Measurements from ENCODE around the gene PARD3.

PARD3 gene

DNA sequence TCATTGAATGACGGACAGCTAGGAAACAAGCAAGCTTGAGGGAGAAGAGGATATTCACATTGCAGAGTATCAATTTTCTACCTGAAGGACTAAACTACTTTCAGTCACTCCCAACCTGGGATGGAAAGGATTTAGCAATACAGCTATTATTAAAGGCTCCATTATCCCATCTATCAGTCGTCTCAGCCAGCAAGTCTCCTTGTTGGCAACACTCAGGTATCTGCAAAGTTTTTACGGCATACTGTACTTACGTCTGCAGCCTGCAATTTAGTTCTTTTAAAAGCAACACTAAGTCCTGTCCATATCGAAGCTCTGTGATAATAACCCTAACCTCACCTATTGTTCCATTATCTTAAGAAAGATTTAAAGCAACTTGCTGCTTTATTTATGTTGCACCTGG lies 689.4 kb downstream of the PARD3 start:
- no peak for DNase-seq (ENCODE audit: low spot score)

DNA sequence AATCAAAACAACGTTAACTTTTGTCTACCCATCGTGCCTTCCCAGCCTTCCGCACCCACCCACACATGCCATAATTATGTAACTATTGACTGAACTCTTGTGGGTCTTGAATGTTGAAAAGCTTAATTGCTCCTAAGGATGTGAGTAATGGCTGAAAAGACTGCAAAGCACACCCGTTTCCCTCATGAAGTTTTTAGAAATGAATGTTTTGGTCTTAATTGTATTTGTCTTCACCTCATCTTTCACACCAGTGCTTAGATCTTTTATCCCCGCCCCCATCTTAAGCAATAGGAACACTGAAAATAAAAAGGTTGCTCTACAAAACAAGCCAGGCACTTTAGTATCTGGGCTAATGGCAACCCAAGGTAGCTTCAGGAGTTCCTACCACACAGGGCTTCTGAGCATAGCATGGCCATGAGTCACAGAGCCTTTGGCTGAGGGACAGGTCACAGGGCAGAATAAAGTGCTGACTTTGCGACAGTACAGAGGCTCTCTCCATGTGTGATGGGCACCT lies 690.5 kb downstream of the PARD3 start:
- peak; percentile 45 for DNase-seq (ENCODE audit: low spot score)

GRCh38 chr10:34121781-34122622 lies 693.1 kb downstream of the PARD3 start:
- peak; percentile 19 for DNase-seq (ENCODE audit: low spot score)

GRCh38 chr10:34121125-34121753 lies 693.9 kb downstream of the PARD3 start:
- DNase-seq (ENCODE audit: low spot score), result no peak

GRCh38 chr10:34119456-34119855 lies 695.6 kb downstream of the PARD3 start:
- no peak for DNase-seq (ENCODE audit: low spot score)

GRCh38 chr10:34116681-34117271 lies 698.3 kb downstream of the PARD3 start:
- DNase-seq (ENCODE audit: low spot score), result no peak

- DNase-seq (ENCODE audit: low spot score), result no peak
Observed at GRCh38 chr10:34116220-34116641, 698.9 kb downstream of the PARD3 start.

DNA sequence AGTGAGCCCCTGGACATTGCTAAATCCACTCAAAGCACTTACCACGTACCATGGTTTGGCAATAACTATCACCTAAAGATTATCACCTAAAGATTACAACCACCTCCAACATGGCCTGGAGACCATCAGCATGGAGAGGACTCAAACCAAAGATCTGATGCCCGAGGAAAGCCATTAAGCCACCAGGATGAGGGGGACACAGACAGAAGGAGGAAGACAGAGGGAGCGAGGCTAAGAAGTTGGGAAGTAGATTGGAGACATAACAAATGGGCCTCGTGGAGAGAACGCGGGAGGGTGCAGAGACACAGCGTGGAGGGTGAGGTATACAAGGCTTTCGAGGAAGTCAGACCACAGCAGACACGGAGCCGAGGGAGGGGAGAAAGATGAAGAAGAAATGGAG lies 700.2 kb downstream of the PARD3 start:
- DNase-seq (ENCODE audit: low spot score), result no peak

DNA sequence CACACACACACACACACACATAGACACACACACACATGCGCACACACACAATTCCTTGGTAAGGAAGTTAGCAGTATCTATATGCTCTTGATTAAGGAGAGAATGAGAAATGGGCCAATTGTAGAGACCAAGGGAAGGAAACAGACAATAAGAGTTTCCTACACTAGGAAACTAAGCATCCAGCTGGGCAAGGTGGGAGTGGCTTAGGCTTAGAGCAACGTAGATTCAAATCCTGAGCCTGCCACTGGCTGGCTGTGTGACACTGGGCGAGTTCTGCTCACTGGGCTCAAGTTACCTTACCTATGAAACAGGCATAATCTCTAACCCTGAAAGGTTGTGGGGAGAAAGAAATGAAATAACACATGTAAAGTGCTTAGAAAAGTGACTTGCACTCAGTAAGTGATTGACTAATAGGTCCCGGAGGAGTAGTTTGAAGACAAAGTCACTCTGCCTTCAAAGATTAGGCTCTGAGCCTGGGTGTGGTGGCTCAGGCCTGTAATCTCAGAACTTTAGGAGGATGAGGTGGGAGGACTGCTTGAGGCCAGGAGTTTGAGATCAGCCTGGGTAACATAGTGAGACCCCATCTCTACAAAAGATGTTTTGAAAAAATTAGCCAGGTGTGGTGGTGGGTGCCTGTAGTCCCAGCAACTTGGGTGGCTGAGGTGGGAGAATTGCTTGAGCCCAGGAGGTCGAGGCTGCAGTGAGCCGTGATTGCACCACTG lies 701.4 kb downstream of the PARD3 start:
- DNase-seq (ENCODE audit: low spot score), result no peak

DNA sequence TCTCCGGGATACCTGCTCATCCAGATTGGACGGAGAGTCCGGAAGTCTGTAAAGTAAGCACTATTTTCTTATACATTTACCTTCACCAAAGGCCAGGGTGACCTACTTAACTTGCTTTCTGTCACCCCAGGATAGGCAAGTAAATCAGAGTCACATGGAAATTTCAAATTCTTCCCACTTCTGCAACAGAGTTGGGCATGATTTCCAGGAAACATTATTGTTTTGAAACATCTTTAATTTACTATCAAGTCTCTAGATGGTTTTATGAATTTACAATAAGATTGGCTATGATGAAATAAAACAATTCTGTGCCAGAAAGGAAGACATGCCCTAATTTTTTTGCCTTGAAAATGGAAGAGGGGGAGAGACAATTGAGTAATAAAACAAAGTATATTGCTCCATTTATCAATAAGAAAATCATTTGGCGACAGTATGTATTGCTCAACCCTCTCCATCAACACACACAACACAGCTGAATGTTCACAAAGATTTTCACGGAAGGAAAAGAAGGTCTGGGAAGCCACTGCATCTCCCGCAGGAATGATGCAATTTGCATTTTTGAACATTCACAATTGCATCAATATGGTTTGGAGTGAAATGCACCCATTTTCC lies 702.8 kb downstream of the PARD3 start:
- DNase-seq (ENCODE audit: low spot score), result no peak

DNA sequence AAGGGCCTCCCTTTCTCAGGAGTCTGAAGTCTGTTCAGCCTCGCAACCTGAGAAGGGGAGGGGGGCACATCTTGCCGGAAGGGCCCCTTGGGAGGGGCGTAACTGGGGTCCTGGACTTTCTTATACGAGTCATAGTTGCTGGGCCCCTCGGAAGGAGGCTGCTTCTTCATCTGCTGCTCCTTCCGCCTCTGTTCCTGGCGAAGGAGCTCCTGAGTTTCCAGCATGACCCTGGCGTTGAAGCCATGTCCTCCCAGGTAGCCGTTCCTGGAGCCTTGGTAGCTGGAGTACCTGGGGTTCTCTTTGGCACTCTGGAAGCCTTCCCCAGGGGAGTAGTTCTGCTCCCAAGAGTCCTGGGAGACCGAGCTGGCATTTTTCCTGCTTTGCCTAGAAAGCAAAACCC lies 703.9 kb downstream of the PARD3 start:
- DNase-seq (ENCODE audit: low spot score), result no peak

- no peak for DNase-seq (ENCODE audit: low spot score)
Observed at GRCh38 chr10:34109952-34110702, 705.0 kb downstream of the PARD3 start.

DNA sequence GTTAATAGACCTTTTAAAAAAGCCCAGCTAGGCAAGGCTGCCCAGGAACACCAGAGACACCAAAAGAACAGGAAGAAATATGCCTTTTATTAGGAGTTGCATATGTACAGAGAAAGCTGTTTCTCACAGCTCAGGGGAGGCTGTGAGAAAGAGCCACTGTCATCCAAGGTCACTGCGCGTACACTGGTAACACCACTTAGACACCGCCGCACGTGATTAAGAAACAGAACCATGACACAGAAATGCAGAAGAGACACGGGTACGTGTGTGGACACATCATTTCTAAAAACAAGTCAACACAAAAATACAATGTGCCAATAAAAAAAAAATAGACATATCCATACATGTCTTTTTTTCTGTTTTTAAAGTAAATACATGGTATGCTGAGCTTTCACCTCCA lies 705.6 kb downstream of the PARD3 start:
- DNase-seq (ENCODE audit: low spot score), result no peak

DNA sequence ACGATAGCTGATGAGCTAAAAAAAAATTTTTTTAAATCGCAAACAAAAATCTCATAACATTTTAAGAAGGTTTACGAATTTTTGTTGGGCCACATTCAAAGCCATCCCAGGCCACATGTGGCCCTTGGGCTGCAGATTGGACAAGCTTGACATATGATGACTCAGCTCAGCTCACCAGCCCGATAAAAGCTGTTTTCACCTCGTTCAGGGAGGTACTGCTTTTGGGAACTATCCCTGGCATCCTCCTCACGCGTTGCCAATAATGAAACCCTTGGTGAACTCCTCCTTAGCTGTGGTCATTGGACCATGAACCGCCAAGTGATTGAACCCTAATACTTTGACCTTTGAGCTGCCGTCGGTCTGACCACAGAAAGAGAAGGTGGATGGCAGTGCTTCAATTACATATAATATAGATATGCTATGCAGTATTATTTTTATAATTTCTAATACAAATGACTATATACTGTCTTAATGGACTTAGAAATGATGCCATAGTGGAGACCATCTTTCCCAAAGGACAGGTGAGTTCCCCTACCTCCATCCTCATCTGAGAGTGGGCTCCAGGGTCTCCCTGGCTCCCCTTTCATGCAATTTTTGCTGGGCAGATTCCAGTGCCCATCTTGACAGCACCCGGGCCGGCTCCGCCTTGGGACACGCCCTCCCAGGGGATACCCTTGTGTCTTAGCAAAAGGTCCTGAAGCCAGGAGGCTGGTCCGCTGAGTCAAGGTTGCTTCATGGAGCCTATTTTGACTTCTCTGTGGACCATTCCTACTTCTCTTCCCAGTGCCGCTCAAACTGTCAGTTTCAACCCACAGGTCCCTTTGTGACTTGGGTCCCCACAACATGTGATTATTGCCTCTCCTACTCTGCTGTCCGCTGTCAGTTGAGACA lies 707.2 kb downstream of the PARD3 start:
- no peak for DNase-seq (ENCODE audit: low spot score)

DNA sequence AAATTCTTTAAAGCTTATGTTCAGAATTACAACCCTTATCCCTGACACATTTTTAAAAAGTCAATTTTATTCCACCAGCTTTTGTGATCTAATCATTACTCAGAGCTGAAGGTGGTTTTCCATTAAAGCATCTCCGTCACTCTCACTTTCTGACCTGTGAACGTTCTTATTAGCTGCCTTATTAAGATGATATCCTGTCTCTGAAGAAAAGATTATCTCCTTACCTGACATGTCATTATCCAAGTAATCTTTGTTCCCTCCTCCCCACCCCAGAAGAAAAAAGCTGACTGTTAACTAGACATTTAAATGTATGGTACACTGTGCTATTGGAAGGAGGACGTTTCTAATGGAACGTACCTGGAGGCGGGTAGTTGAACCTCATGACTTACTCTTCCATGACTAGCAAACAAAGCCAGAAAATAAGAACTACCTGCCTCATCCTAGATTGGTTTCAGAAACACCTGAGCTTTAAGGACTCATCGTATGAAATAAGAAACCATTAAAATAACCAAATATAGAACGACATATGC lies 708.7 kb downstream of the PARD3 start:
- DNase-seq (ENCODE audit: low spot score), result no peak

- no peak for DNase-seq (ENCODE audit: low spot score)
Observed at GRCh38 chr10:34104829-34105572, 710.1 kb downstream of the PARD3 start.

- no peak for DNase-seq (ENCODE audit: low spot score)
Observed at GRCh38 chr10:34102893-34103506, 712.1 kb downstream of the PARD3 start.

DNA sequence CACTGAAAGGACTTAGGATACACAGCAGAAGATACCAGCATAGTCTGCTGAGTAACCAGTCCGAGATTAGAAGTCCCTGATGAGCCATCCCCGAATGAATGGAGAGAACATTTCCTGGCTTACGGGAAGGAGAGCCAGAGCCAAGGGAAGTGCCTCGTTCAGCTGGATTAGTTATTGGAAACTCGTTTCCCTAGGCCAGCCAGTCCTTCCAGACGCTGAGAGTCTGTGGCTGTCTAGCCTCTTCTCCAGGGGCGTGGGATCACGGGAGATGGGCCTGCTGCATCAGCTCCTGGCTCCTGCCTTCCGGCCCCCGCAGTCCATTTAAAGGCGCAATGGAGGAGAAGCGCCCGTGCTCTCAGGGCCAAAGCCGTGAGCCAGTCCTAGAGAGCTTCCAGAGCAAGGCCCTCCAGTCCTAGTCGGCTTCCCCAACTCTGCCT lies 712.8 kb downstream of the PARD3 start:
- no peak for DNase-seq (ENCODE audit: low spot score)

- DNase-seq (ENCODE audit: low spot score), result no peak
Observed at GRCh38 chr10:34101001-34101400, 714.1 kb downstream of the PARD3 start.
